Kidney epithelial cell (primary cell): ENCODE data around the gene SLC22A14. TPM values are rescaled to one million over a fixed set of nuclear protein-coding genes. Genes with fewer than 3 reads are reported as not detected.
A peak's percentile ranks its signal among the peaks of the same experiment; 100 is the strongest.

Source experiments
- DNase-seq: peaks from one replicate; pipeline ENCODE4 v3.0.0-alpha.2; 2010; ENCODE audit warnings: low read depth
- H3K27me3 ChIP-seq: 2 replicates; pipeline ENCODE4 v1.6.0; 2011; ENCODE audit warnings: low read length; ENCODE audit not compliant: control insufficient read depth, insufficient read depth
- H3K36me3 ChIP-seq: 2 replicates; pipeline ENCODE4 v1.5.1; 2011; ENCODE audit warnings: low read length; ENCODE audit not compliant: control insufficient read depth, insufficient read depth
- H3K4me3 ChIP-seq: 2 replicates; pipeline ENCODE4 v1.5.1; 2011; ENCODE audit warnings: low read depth, mild to moderate bottlenecking, control low read depth, low read length
- total RNA-seq: library from RNA; depleted of rRNA; stranded (reverse); fragments of >200 nt; gene quantifications from 2 replicates; pipeline ENCODE4 v1.2.3, GENCODE V29; 2015
- TF ChIP-seq, protein P1 (sequence below): IDR thresholded peaks from 2 replicates; pipeline ENCODE4 v1.5.1; 2011; ENCODE audit warnings: mild to moderate bottlenecking, moderate library complexity, low read length, control low read depth, inconsistent platforms; ENCODE audit not compliant: insufficient read depth, poor library complexity, severe bottlenecking

SLC22A14 gene
- total RNA-seq, 1 donor from 2014 or later, result 0.58 TPM

DNA sequence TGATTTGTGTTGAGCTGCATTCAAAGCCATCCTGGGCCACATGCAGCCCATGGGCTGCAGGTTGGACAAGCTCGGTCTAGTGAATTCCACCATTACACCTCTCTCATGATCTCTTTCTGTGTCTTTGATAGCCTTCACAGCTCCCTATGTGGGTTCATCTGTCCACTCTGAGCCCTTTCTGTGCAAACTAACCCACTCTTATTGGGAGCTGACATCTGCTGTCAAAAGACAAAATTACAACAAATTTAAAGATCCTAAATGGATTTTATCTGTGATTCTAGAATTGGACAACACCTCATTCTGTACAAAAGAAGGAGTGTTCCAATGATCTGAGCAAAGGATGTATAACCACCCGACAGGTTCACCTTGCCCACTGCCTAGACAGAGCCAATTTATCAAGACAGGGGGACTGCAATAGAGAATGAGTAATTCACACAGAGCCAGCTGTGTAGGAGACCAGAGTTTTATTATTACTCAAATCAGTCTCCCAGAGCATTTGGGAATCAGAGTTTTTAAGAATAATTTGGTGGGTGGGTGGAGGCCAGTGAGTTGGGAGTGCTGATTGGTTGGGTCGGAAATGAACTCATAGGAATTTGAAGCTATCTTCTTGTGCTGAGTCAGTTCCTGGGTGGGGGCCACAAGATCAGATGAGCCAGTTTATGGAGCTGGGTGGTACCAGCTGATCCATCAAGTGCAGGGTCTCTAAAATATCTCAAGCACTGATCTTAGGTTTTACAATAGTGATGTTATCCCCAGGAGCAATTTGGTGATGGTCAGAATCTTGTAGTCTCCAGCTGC lies 61.9 kb downstream of the SLC22A14 start:
- no peak overlapping the region for H3K4me3 ChIP-seq

DNA sequence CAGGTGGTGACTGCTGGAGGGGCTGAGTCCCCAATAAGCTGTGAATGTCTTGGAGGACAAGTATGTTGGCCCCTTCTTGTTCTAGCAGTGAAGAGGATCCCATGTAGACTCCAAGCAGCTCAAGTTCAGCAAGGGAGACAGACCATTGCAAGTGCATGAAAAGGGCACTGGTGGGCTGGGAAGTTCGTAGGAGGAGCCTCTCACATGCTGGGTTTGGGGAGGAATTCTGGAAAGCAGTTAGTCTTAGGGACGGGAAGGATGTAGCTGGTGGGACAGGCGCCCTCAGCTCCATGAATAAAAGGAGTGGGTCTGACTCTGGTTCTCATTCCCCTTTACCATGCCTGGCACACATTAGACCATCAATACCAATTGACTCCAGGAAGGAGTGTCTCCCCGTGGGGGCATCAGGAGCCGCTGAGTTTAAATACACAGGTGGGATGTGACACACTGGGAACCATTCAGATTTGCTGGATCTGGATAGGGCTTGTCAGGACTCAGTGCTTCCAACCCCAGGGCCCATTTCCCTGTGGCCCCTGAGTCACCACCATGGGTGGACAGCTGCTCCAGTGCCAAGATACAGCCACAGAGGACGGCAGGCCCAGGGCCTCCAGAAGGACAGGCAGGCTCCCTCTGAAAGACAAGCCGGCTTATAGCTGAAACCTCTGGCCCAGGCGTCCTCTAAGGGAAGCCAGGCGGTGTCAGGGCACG lies 63.9 kb downstream of the SLC22A14 start:
- H3K4me3 ChIP-seq, result peak overlapping the region; percentile 71
- DNase-seq, result no peak
- H3K36me3 ChIP-seq, result no peaks in the 10 kb centered on the region
- no peaks in the 10 kb centered on the region for H3K27me3 ChIP-seq
- TF ChIP-seq, protein P1, sequence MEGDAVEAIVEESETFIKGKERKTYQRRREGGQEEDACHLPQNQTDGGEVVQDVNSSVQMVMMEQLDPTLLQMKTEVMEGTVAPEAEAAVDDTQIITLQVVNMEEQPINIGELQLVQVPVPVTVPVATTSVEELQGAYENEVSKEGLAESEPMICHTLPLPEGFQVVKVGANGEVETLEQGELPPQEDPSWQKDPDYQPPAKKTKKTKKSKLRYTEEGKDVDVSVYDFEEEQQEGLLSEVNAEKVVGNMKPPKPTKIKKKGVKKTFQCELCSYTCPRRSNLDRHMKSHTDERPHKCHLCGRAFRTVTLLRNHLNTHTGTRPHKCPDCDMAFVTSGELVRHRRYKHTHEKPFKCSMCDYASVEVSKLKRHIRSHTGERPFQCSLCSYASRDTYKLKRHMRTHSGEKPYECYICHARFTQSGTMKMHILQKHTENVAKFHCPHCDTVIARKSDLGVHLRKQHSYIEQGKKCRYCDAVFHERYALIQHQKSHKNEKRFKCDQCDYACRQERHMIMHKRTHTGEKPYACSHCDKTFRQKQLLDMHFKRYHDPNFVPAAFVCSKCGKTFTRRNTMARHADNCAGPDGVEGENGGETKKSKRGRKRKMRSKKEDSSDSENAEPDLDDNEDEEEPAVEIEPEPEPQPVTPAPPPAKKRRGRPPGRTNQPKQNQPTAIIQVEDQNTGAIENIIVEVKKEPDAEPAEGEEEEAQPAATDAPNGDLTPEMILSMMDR, result no peak

More for the DNA sequence above, 61.9 kb downstream of the SLC22A14 start:
- Histone ChIP-seq H3K27me3 (no peaks in the 10 kb centered on the region), H3K36me3 (no peaks in the 10 kb centered on the region)
- DNase-seq, result no peak
- TF ChIP-seq, protein P1, result no peak

DNA sequence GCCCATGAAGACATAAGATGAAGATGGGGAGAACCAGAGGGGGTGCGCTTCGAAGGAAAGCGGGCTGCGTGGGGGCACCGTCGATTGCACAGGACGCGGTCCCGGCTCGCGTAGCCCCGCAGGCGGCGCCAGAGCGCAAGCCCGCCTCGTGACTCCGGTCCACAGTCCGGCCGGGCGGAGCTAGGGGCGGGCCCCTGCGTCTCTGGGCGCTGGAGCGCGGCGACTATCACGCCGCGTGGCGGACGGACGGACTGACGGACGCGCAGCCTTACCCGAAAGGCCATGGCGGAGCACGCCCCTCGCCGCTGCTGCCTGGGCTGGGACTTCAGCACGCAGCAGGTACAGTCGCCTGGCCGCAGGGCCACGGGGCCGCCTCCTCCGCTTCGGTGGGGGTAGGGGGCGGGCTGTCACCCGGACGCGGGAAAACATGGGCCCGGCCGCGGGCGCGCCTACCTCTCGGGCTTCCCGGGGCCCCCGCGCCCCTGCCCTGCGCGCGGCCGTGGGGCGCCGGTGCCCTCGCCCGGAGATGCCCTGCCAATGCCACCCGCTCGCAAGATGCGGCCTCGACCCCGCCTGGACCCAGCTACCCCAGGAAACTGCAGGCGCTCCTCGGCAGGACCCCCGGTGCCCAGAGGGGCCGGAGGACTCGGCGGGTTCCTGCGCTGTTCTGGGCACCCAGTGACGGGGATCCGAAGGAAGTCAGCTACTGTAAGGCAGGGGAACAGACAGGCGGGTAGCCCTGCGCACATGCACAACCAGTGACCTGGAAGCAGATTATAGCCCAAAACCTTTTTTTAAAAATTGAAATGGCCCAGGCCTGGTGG lies 64.7 kb downstream of the SLC22A14 start, which contains the start of gene XYLB:
Gene XYLB, plus strand, starts transcription at position 199 of the 824 bp plus-strand sequence. Its CDS starts 84 bp downstream, at position 283.
- DNase-seq, result no peak
- TF ChIP-seq, protein P1, result peak; percentile 71

DNA sequence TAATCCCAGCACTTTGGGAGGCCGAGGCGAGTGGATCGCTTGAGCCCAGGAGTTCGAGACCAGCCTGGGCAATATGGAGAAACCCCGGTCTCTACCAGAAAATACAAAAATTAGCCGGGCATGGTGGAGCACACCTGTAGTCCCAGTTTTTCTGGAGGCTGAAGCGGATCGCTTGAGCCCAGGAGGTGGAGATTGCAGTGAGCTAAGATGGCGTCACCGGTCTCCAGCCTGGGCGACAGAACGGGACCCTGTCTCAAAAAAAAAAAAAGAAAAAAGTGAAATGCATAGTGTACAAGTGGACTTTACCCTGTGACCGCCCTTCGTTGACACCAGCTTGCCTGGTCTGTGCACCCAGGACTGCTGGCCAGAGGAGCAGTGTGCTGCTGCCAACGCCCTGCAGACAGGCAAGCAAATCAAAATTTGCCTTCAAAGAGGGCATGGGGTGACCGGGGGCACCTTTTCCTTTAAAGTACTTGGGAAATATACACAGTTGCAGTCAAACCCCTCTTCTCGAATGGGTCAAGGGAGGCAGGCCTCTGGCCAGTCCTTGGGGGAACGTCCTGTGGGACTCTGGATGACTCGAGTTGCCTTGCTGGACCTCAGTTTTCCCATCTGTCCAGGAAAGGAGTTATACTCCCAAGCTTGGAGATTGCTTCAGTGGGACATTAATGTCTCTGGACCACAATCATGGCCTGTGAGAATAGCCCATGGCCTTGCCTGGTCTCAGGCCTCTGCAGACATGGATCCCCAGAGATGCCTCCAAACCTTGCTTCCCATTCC lies 65.5 kb downstream of the SLC22A14 start:
- DNase-seq, result no peak
- Histone ChIP-seq H3K27me3 (no peaks in the 10 kb centered on the region), H3K36me3 (no peaks in the 10 kb centered on the region), H3K4me3 (peak overlapping the region; percentile 71)
- TF ChIP-seq, protein P1, result no peak

More for the DNA sequence above, 64.7 kb downstream of the SLC22A14 start, which contains the start of gene XYLB:
- Histone ChIP-seq H3K4me3 (peak within 1 kb of the TSS; percentile 71), H3K27me3 (no peaks in the 10 kb centered on the region), H3K36me3 (no peaks in the 10 kb centered on the region)

DNA sequence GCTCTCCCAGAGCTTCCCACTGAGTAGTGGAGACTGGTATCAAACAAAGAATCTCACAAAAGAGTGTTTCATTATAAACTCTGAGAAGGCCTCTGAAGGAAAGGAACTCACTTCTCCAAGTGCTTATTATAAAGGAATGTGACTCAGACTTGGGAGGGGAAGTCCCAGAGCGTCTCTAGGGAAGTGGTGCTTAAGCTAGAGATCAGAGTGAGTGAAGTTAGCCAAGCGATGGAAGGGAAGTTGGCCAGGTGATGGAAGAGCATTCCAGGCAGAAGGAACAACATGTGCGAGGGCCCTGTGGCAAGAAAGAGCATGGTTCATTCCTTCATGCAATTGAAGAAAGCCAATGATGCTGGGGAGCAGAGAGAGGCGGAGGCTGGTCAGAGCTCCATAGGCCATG lies 66.8 kb downstream of the SLC22A14 start:
- no peaks in the 10 kb centered on the region for H3K27me3 ChIP-seq
- DNase-seq, result no peak
- TF ChIP-seq, protein P1, result no peak
- no peak overlapping the region for H3K4me3 ChIP-seq
- H3K36me3 ChIP-seq, result no peaks in the 10 kb centered on the region
